ENCODE data around the gene AMZ1. TPM values are rescaled to one million over a fixed set of nuclear protein-coding genes. Genes with fewer than 3 reads are reported as not detected.

AMZ1 gene
- total and polyA plus RNA-seq, 2 experiments from 2014 or later, result 1.4 TPM; not detected in 1

DNA sequence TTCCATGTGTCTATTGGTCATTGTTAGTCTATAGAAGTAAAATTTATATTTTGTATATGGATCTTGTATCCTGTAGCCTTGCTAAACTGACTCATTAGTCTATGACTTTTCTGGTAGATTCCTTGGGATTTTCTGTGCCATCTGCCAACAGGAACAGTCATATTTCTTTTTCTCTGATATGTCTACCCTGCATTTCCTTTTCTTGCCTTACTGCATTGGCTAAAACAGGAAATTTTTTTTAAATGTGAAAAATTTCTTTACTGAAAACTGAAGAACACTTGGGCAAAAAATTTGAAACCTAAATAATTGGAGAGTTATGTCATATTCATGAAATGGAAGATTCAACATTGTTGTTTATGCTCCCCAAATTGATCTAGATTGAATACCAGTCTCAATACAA lies 67.5 kb downstream of the AMZ1 start:
- H3K4me2 ChIP-seq, result no peak overlapping the region
- peaks cover 39% of the 10 kb centered on the region for H3K79me2 ChIP-seq
- H3K4me3 ChIP-seq, result no peak overlapping the region
- H3K4me1 ChIP-seq (ENCODE audit: insufficient read depth), result peaks cover 24% of the 10 kb centered on the region
- DNase-seq (ENCODE audit: low spot score), result no peak
- no peaks in the 10 kb centered on the region for H3K9me3 ChIP-seq (ENCODE audit: low read depth)
- H3K27ac ChIP-seq, result no peak overlapping the region
- H2AFZ ChIP-seq, result no peak overlapping the region
- no peaks in the 10 kb centered on the region for H4K20me1 ChIP-seq (ENCODE audit: insufficient read depth, poor library complexity, severe bottlenecking)
- no peaks in the 10 kb centered on the region for H3K36me3 ChIP-seq (replicated peaks; ENCODE audit: insufficient read depth, low read depth)
- no peaks in the 10 kb centered on the region for H3K9me2 ChIP-seq (replicated peaks; ENCODE audit: insufficient read depth)
- no peaks in the 10 kb centered on the region for H3K27me3 ChIP-seq
- TF ChIP-seq EZH2 (IDR thresholded peaks at IDR 0.05; ENCODE audit: borderline replicate concordance) (no peak), EZH2phosphoT487 (IDR thresholded peaks at IDR 0.05; ENCODE audit: low read depth, severe bottlenecking, unreplicated experiment) (no peak)
- TF ChIP-seq, protein P1, sequence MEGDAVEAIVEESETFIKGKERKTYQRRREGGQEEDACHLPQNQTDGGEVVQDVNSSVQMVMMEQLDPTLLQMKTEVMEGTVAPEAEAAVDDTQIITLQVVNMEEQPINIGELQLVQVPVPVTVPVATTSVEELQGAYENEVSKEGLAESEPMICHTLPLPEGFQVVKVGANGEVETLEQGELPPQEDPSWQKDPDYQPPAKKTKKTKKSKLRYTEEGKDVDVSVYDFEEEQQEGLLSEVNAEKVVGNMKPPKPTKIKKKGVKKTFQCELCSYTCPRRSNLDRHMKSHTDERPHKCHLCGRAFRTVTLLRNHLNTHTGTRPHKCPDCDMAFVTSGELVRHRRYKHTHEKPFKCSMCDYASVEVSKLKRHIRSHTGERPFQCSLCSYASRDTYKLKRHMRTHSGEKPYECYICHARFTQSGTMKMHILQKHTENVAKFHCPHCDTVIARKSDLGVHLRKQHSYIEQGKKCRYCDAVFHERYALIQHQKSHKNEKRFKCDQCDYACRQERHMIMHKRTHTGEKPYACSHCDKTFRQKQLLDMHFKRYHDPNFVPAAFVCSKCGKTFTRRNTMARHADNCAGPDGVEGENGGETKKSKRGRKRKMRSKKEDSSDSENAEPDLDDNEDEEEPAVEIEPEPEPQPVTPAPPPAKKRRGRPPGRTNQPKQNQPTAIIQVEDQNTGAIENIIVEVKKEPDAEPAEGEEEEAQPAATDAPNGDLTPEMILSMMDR (IDR thresholded peaks at IDR 0.05; ENCODE audit: poor library complexity), result no peak

DNA sequence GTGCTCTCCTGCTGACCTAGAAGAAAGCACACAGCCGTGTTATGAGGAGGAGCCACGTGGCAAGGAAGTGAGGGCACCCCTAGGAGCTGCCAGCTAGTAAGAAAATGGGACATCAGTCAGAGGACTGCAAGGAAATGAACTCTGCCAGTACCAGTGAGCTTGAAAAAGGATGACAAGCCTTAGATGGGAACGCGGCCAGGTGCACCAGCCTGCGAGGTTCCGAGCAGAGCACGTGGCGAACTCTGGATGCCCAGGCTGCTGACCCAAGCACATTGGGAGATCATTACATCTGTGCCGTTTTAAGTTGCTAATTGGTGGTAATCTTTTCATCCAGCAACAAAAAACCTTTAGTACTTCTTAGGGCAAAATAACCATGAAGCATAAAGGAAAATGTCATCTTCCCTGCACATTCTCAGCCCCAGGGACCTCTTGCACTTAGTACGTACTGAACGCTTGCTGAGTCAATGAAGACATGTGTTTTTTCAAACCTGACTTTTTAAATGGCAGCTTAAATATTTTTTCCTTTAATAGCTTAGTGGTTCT lies 69.4 kb downstream of the AMZ1 start:
- peak; percentile 30 for DNase-seq (ENCODE audit: low spot score)
- H3K4me2 ChIP-seq, result peak overlapping the region; percentile 53
- H3K27ac ChIP-seq, result peak overlapping the region; percentile 87
- no peaks in the 10 kb centered on the region for H3K9me3 ChIP-seq (ENCODE audit: low read depth)
- H3K4me1 ChIP-seq (ENCODE audit: insufficient read depth), result peaks cover 27% of the 10 kb centered on the region
- H3K9me2 ChIP-seq (replicated peaks; ENCODE audit: insufficient read depth), result no peaks in the 10 kb centered on the region
- no peaks in the 10 kb centered on the region for H3K36me3 ChIP-seq (replicated peaks; ENCODE audit: insufficient read depth, low read depth)
- no peak overlapping the region for H2AFZ ChIP-seq
- H3K4me3 ChIP-seq, result no peak overlapping the region
- TF ChIP-seq, protein P1 (IDR thresholded peaks at IDR 0.05; ENCODE audit: poor library complexity), result no peak
- TF ChIP-seq EZH2 (IDR thresholded peaks at IDR 0.05; ENCODE audit: borderline replicate concordance), result no peak
- no peak for TF ChIP-seq EZH2phosphoT487 (IDR thresholded peaks at IDR 0.05; ENCODE audit: low read depth, severe bottlenecking, unreplicated experiment)
- no peaks in the 10 kb centered on the region for H3K27me3 ChIP-seq
- H3K79me2 ChIP-seq, result peaks cover 33% of the 10 kb centered on the region
- 67% methylated on average over 11 of the region's 11 CpGs for WGBS (ENCODE audit: low lambda C conversion rate, missing lambda C conversion rate)
- H4K20me1 ChIP-seq (ENCODE audit: insufficient read depth, poor library complexity, severe bottlenecking), result no peaks in the 10 kb centered on the region

DNA sequence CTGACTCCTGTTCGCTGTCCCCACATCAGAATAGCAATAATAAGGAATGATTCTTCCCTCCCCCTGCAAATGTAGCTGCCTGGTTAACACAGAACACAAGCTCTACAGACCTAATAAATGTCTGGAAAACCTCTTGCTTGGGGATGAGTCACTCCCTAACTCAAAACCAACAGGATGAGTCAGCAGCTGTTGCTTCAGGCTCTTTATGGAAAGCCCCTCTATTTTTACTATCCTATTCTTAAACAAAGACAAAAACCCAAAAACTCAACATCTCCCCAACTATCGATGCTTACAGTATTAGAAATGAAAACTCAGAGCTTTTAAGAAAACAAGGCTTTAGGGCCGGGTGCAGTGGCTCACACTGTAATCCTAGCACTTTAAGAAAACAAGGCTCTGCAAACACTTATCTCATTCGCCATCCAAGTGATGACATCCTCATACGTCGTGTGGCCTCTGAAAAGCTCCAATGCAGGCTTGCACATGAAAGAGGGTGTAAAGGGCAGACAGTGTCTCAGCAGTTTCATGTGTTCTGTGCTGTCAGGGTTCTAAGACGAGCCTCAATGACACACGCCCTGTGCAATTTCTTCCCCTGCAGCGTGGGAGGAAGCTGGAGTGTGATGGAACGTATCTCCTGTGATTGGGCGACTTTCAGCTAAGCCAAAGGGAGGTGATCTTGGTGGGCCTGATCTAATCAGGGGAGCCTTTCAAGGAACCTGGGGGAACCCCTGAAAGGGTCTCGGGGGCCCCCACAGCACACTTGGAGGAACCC lies 70.1 kb downstream of the AMZ1 start:
- H3K4me3 ChIP-seq, result no peak overlapping the region
- no peaks in the 10 kb centered on the region for H3K9me2 ChIP-seq (replicated peaks; ENCODE audit: insufficient read depth)
- peak overlapping the region; percentile 53 for H3K4me2 ChIP-seq
- peak; percentile 90 for DNase-seq (ENCODE audit: low spot score)
- WGBS (ENCODE audit: low lambda C conversion rate, missing lambda C conversion rate), result 24% methylated on average over 12 of the region's 12 CpGs
- H3K4me1 ChIP-seq (ENCODE audit: insufficient read depth), result peaks cover 27% of the 10 kb centered on the region
- H3K9me3 ChIP-seq (ENCODE audit: low read depth), result no peaks in the 10 kb centered on the region
- no peak for TF ChIP-seq EZH2 (IDR thresholded peaks at IDR 0.05; ENCODE audit: borderline replicate concordance)
- TF ChIP-seq EZH2phosphoT487 (IDR thresholded peaks at IDR 0.05; ENCODE audit: low read depth, severe bottlenecking, unreplicated experiment), result no peak
- TF ChIP-seq, protein P1 (IDR thresholded peaks at IDR 0.05; ENCODE audit: poor library complexity), result no peak
- H3K27me3 ChIP-seq, result no peaks in the 10 kb centered on the region
- peak overlapping the region; percentile 87 for H3K27ac ChIP-seq
- H3K79me2 ChIP-seq, result peaks cover 33% of the 10 kb centered on the region
- no peak overlapping the region for H2AFZ ChIP-seq
- no peaks in the 10 kb centered on the region for H3K36me3 ChIP-seq (replicated peaks; ENCODE audit: insufficient read depth, low read depth)
- no peaks in the 10 kb centered on the region for H4K20me1 ChIP-seq (ENCODE audit: insufficient read depth, poor library complexity, severe bottlenecking)

Data from hepatocyte (in vitro differentiated cells).